Astrocyte of the spinal cord (primary cell): ENCODE measurements around the gene HSD17B14.
A peak's percentile ranks its signal among the peaks of the same experiment; 100 is the strongest.

Experiments
- DNase-seq: peaks from one replicate; pipeline ENCODE4 v3.0.0; 2011; ENCODE audit warnings: low read depth, low spot score
- H3K4me3 ChIP-seq: 2 replicates; pipeline ENCODE4 v1.5.1; 2011; ENCODE audit warnings: low read depth, mild to moderate bottlenecking, low read length, moderate library complexity
- in situ Hi-C: cut with HindIII; loops from 2 replicates; pipeline ENCODE4 v1.10.0; 2017; ENCODE audit warnings: low sequenced_read_pairs
- TF ChIP-seq, protein P1 (sequence below): IDR thresholded peaks from 2 replicates; pipeline ENCODE4 v1.5.1; 2012; ENCODE audit warnings: low read depth, mild to moderate bottlenecking, low read length, inconsistent platforms

Gene HSD17B14

DNA sequence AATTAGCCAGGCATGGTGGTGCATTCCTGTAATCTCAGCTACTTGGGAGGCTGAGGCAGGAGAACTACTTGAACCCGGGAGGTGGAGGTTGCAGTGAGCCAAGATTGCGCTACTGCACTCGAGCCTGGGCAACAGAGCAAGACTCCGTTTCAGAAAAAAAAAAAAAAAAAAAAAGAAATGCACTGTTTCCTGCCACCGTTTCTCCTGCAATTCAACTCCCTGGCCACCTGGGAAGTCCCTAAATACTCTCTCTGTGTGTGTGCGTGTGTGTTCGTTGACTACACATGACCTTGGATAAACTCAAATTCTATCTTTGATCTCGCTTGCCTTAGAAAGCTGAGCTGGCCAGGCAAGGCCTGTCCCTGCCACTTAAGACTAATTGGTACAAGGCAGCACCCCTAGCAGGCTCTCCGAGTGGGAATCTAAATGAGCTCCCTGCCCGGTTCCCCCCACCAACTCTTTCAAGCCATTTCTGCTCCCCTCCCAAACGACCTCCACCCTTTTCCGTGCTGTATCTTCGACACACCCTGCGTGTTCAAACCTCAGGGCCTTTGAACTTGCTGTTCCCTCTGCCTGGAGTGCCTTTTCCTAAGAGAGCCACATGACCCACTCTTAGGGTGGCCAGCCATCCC lies 20.3 kb downstream of the HSD17B14 start:
- no peak for DNase-seq
- H3K4me3 ChIP-seq = no peak overlapping the region
- TF ChIP-seq, protein P1, sequence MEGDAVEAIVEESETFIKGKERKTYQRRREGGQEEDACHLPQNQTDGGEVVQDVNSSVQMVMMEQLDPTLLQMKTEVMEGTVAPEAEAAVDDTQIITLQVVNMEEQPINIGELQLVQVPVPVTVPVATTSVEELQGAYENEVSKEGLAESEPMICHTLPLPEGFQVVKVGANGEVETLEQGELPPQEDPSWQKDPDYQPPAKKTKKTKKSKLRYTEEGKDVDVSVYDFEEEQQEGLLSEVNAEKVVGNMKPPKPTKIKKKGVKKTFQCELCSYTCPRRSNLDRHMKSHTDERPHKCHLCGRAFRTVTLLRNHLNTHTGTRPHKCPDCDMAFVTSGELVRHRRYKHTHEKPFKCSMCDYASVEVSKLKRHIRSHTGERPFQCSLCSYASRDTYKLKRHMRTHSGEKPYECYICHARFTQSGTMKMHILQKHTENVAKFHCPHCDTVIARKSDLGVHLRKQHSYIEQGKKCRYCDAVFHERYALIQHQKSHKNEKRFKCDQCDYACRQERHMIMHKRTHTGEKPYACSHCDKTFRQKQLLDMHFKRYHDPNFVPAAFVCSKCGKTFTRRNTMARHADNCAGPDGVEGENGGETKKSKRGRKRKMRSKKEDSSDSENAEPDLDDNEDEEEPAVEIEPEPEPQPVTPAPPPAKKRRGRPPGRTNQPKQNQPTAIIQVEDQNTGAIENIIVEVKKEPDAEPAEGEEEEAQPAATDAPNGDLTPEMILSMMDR = no peak
- in situ Hi-C loops = no loop called here

DNA sequence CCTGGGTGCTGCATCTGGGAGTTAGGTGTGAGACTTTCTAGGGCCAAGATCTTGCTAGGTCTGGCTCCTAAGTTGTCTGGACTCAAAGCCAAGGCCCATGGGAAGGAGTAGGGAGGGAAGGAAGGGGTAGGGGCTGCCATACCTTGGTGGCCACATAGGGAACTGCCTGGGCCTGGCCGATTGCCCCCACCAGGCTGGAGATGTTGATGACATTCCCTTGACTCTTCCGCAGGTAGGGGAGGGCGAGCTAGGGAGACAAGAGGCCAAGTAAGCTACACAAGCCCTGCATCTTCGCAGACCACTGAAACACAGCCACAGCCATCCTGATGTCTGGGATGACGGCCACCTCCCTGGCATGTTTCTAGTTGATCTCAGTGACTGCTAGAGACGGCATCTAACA lies 21.4 kb downstream of the HSD17B14 start:
- in situ Hi-C loops = no loop called here
- DNase-seq = no peak
- TF ChIP-seq, protein P1 = no peak

DNA sequence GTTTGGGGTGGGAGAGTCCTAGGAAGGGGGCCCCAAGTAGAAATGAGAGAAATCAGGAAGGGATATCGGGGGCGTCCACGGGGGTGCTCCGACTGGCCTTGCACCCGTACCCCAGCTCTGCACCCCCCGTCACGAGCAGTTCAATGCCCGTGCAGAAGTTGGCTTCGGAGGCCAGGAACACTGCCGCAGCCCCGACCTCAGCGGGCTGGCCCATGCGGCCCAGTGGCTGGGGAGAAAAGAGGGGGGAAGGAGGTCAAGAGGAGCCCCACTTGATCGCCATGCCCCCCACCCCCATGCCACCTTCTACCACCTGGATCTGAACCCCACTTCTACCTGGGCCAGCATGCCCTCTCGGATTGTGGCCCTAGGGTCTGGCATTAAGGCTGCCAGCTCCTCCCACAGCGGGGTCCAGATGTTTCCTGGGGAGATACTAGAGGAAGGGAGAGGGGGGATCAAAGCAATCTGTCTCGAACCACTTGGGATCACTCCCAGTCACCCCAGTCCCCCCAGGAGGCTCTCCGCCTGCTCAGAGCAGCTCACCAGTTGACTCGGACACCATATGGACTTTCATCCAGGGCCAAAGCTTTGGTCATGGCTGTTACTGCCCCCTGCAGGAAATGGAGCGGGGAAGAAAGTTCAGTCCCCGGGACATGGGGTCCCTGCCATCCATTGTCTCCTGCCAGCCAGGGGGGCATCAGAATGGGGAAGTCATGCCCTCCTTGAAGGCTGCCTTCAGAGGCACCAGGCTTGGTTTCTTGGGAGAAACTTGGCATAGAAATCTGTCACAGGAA lies 23.0 kb downstream of the HSD17B14 start:
- no peak for DNase-seq
- in situ Hi-C loops = no loop called here
- TF ChIP-seq, protein P1 = no peak
- H3K4me3 ChIP-seq = no peak overlapping the region

More for the DNA sequence above, 21.4 kb downstream of the HSD17B14 start:
- no peak overlapping the region for H3K4me3 ChIP-seq

DNA sequence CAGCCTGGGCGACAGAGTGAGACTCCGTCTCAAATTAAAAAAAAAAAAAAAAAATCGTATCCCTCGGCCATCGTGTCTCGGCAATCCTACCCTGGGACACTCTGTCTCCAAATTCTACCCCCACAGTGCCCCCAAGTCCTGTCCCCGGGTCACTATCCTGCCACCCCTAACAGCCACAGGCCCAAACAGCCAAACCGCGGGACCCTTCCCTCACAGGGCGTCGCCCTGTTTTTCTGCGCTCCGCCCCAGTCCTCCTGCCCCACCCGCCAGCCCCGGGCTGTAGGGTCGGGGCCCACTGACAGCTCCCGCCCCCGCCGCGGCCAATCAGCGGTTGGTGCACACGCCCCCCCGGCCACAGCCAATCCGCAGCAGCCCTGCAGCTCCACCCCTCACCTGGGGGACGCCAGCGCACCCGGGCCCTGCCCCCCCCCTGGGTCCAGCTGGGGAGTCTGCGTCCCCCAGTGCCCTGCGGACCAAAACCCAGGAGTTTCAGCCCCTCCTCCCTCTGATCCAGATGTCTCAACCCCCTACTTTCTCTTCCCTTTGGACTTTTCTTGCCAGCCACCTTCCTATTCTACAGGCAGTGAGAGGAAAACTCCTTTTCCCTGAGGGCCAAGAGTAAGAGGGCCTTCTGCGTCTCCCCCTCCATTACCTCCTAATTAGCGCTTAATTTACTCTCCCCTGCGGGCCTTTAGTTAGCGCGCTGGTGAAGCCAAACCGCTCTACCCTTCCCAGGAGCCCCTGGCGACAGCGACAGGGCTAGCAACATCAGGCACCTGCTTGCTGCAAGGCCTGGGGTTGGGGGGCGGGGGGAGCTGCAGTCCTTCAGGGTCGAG lies 24.0 kb downstream of the HSD17B14 start:
- peak overlapping the region; percentile 72 for H3K4me3 ChIP-seq
- in situ Hi-C loops = no loop called here
- TF ChIP-seq, protein P1 = no peak
- DNase-seq = peak; percentile 59

DNA sequence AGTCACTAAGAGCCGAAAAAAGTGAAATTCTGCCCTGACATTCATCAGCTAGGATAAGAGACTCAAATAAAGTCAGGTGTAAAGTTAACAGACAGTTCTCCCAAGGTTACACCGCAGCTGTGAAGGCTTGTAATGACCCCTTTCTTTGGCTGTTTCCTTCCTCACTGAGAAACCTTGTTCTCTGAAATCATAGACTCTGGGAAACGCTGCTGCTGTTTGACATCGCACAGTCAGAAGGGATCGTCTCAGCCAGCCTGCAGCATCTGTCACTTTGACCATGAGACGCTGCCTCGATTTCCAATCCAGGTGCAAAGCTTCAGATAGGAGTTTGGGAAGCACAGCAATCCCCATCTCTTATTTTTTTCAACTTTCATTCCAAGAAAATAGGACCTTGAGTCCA lies 26.1 kb downstream of the HSD17B14 start:
- TF ChIP-seq, protein P1 = no peak
- in situ Hi-C loops = no loop called here
- H3K4me3 ChIP-seq = peak overlapping the region; percentile 72
- no peak for DNase-seq

DNA sequence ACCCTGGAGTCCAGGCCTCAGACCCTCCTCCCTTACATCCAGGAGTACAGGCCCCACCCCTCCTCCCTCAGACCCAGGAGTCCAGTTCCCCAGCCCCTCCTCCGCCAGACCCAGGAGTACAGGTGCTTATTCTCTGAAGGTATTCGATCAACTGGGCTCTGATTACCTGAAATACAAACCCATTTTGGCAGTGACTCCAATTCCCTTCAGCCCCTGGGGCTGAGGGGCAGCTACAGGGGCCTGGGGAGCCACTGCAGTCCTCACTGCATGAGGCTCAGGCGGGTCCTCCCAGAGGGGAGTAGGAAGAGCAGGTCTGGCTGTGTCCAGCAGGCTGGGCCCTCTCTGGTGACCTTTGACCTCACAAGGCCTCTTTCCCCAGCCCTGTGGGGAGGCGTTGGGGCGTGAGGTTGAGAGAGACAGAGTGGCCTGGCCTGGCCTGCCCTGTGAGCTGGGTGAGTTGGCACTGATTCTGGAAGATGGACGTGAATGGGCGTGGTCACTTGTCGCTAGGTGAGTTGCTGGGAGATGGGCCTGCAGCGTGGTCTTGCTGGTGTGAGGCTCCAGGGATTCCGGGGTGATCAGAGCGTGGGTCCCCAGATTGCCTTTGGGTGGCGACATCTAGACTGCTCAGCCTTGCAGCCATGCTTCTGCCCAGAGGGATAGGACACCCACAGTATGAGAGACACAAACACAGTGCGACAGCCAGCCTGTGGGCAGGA lies 28.5 kb downstream of the HSD17B14 start:
- in situ Hi-C loops = no loop called here
- TF ChIP-seq, protein P1 = no peak
- no peak for DNase-seq
- no peak overlapping the region for H3K4me3 ChIP-seq
